ENCODE data around the gene FTH1. TPM values are rescaled to one million over a fixed set of nuclear protein-coding genes. Genes with fewer than 3 reads are reported as not detected.

FTH1 gene
- total RNA-seq, 1 experiment from 2014 or later: 1,565 TPM

GRCh38 chr11:61964058-61964665 is 3.3 kb downstream of the FTH1 start:
- peak in 1 of 2 experiments; percentile 31 for DNase-seq
- peak overlapping the region; percentile 81 for H3K4me3 Mint-ChIP-seq (ENCODE audit: unreplicated experiment)
- ChIA-PET CTCF (interaction anchor here (1.2 kb wide), 1 partner anchor 118 kb away, joined by 3 read pairs; no protein-coding TSS in a partner anchor), POLR2A (interaction anchor here (1.6 kb wide), 1 partner anchor 9 kb away, joined by 6 read pairs; no protein-coding TSS in a partner anchor)
- Histone ChIP-seq H3K27me3 (replicated peaks; ENCODE audit: control insufficient read depth, insufficient read depth, low read length) (no peaks in the 10 kb centered on the region), H3K9me3 (no peaks in the 10 kb centered on the region), H3K36me3 (ENCODE audit: control insufficient read depth, insufficient read depth, low read length) (peaks cover 10% of the 10 kb centered on the region), H3K4me3 (ENCODE audit: low read depth, low read length) (no peak overlapping the region), H3K4me1 (peaks cover 31% of the 10 kb centered on the region)
- no peaks in the 10 kb centered on the region for H3K27me3 Mint-ChIP-seq (ENCODE audit: insufficient read depth, unreplicated experiment)
- no TSS peak for BruUV-seq (replicated peaks)
- peak overlapping the region; percentile 19 for H3K27ac Mint-ChIP-seq (ENCODE audit: unreplicated experiment)
- intact Hi-C loops (cut with micrococcal nuclease; ENCODE audit: unreplicated experiment): no loop called here
- no peak for TF ChIP-seq CTCF (IDR thresholded peaks at IDR 0.05; ENCODE audit: insufficient read depth in 1 of 2, low read depth in 1 of 2, low read length in 1 of 2, severe bottlenecking in 1 of 2, unreplicated experiment in 1 of 2)
- peaks cover 80% of the 10 kb centered on the region for H3K36me3 Mint-ChIP-seq (ENCODE audit: insufficient read depth, unreplicated experiment)
- H3K9me3 Mint-ChIP-seq (ENCODE audit: unreplicated experiment): no peaks in the 10 kb centered on the region
- H3K4me1 Mint-ChIP-seq (ENCODE audit: low read depth, unreplicated experiment): peaks cover 13% of the 10 kb centered on the region

GRCh38 chr11:61963282-61964057 is 4.0 kb downstream of the FTH1 start:
- ChIA-PET CTCF (interaction anchor here (1.2 to 1.3 kb wide), 2 partner anchors 14 to 118 kb away, joined by 3 read pairs; no protein-coding TSS in a partner anchor), POLR2A (interaction anchor here (1.6 kb wide), 1 partner anchor 9 kb away, joined by 6 read pairs; no protein-coding TSS in a partner anchor)
- Histone ChIP-seq H3K4me3 (ENCODE audit: low read depth, low read length) (no peak overlapping the region), H3K36me3 (ENCODE audit: control insufficient read depth, insufficient read depth, low read length) (peaks cover 10% of the 10 kb centered on the region), H3K9me3 (no peaks in the 10 kb centered on the region), H3K27me3 (replicated peaks; ENCODE audit: control insufficient read depth, insufficient read depth, low read length) (no peaks in the 10 kb centered on the region), H3K4me1 (peaks cover 30% of the 10 kb centered on the region)
- H3K27ac Mint-ChIP-seq (ENCODE audit: unreplicated experiment): peak overlapping the region; percentile 19
- TF ChIP-seq CTCF (IDR thresholded peaks at IDR 0.05; ENCODE audit: insufficient read depth in 1 of 2, low read depth in 1 of 2, low read length in 1 of 2, severe bottlenecking in 1 of 2, unreplicated experiment in 1 of 2): no peak
- DNase-seq: peak in 1 of 2 experiments; percentile 21
- no TSS peak for BruUV-seq (replicated peaks)
- H3K4me1 Mint-ChIP-seq (ENCODE audit: low read depth, unreplicated experiment): peaks cover 7% of the 10 kb centered on the region
- H3K36me3 Mint-ChIP-seq (ENCODE audit: insufficient read depth, unreplicated experiment): peaks cover 84% of the 10 kb centered on the region
- no peaks in the 10 kb centered on the region for H3K27me3 Mint-ChIP-seq (ENCODE audit: insufficient read depth, unreplicated experiment)
- no peaks in the 10 kb centered on the region for H3K9me3 Mint-ChIP-seq (ENCODE audit: unreplicated experiment)
- H3K4me3 Mint-ChIP-seq (ENCODE audit: unreplicated experiment): no peak overlapping the region
- intact Hi-C loops (cut with micrococcal nuclease; ENCODE audit: unreplicated experiment): no loop called here

- peaks cover 80% of the 10 kb centered on the region for H3K36me3 Mint-ChIP-seq (ENCODE audit: insufficient read depth, unreplicated experiment)
- CTCF ChIA-PET: interaction anchor here (1.2 to 1.3 kb wide), 2 partner anchors 14 to 119 kb away, joined by 3 read pairs; no protein-coding TSS in a partner anchor
- H3K27ac Mint-ChIP-seq (ENCODE audit: unreplicated experiment): no peak overlapping the region
- no peaks in the 10 kb centered on the region for H3K27me3 Mint-ChIP-seq (ENCODE audit: insufficient read depth, unreplicated experiment)
- POLR2A ChIA-PET: interaction anchor here (1.6 kb wide), 1 partner anchor 10 kb away, joined by 6 read pairs; no protein-coding TSS in a partner anchor
- peak in 1 of 2 experiments; percentile 48 for DNase-seq
- peaks cover 7% of the 10 kb centered on the region for H3K4me1 Mint-ChIP-seq (ENCODE audit: low read depth, unreplicated experiment)
- H3K4me1 ChIP-seq: peaks cover 29% of the 10 kb centered on the region
- intact Hi-C loops (cut with micrococcal nuclease; ENCODE audit: unreplicated experiment): no loop called here
- no peaks in the 10 kb centered on the region for H3K27me3 ChIP-seq (replicated peaks; ENCODE audit: control insufficient read depth, insufficient read depth, low read length)
- H3K4me3 ChIP-seq (ENCODE audit: low read depth, low read length): no peak overlapping the region
- no TSS peak for BruUV-seq (replicated peaks)
- no peaks in the 10 kb centered on the region for H3K9me3 Mint-ChIP-seq (ENCODE audit: unreplicated experiment)
- peaks cover 10% of the 10 kb centered on the region for H3K36me3 ChIP-seq (ENCODE audit: control insufficient read depth, insufficient read depth, low read length)
- TF ChIP-seq CTCF (IDR thresholded peaks at IDR 0.05; ENCODE audit: insufficient read depth in 1 of 2, low read depth in 1 of 2, low read length in 1 of 2, severe bottlenecking in 1 of 2, unreplicated experiment in 1 of 2): no peak
- H3K4me3 Mint-ChIP-seq (ENCODE audit: unreplicated experiment): no peak overlapping the region
- no peaks in the 10 kb centered on the region for H3K9me3 ChIP-seq
Observed at GRCh38 chr11:61963016-61963281, 4.5 kb downstream of the FTH1 start.
